ENCODE results near the gene MTERF4.

Gene MTERF4

GRCh38 chr2:241091201-241091600 lies 10.9 kb downstream of the MTERF4 start:
- no peak for DNase-seq (ENCODE audit: low read depth in 3 of 3, low spot score in 1 of 3)

- no peak for DNase-seq (ENCODE audit: low read depth in 3 of 3, low spot score in 1 of 3)
Observed at GRCh38 chr2:241088791-241089732, 13.0 kb downstream of the MTERF4 start.

- DNase-seq (ENCODE audit: low read depth in 3 of 3, low spot score in 1 of 3), result no peak
Observed at GRCh38 chr2:241088376-241088775, 13.7 kb downstream of the MTERF4 start.

GRCh38 chr2:241087420-241088268 lies 14.4 kb downstream of the MTERF4 start:
- no peak for DNase-seq (ENCODE audit: low read depth in 3 of 3, low spot score in 1 of 3)

GRCh38 chr2:241084856-241085444 lies 17.1 kb downstream of the MTERF4 start:
- no peak for DNase-seq (ENCODE audit: low read depth in 3 of 3, low spot score in 1 of 3)

GRCh38 chr2:241083091-241083415 lies 19.0 kb downstream of the MTERF4 start:
- no peak for DNase-seq (ENCODE audit: low read depth in 3 of 3, low spot score in 1 of 3)

GRCh38 chr2:241082341-241083090 lies 19.6 kb downstream of the MTERF4 start:
- no peak for DNase-seq (ENCODE audit: low read depth in 3 of 3, low spot score in 1 of 3)

GRCh38 chr2:241081643-241082340 lies 20.3 kb downstream of the MTERF4 start:
- DNase-seq (ENCODE audit: low read depth in 3 of 3, low spot score in 1 of 3), result no peak

GRCh38 chr2:241081190-241081642 lies 20.9 kb downstream of the MTERF4 start:
- DNase-seq (ENCODE audit: low read depth in 3 of 3, low spot score in 1 of 3), result no peak

GRCh38 chr2:241080405-241081189 lies 21.5 kb downstream of the MTERF4 start:
- DNase-seq (ENCODE audit: low read depth in 3 of 3, low spot score in 1 of 3), result no peak

GRCh38 chr2:241074901-241075540 lies 27.1 kb downstream of the MTERF4 start:
- DNase-seq (ENCODE audit: low read depth in 3 of 3, low spot score in 1 of 3), result no peak

GRCh38 chr2:241074065-241074818 lies 27.8 kb downstream of the MTERF4 start:
- no peak for DNase-seq (ENCODE audit: low read depth in 3 of 3, low spot score in 1 of 3)

- no peak for DNase-seq (ENCODE audit: low read depth in 3 of 3, low spot score in 1 of 3)
Observed at GRCh38 chr2:241073166-241074064, 28.7 kb downstream of the MTERF4 start.

- no peak for DNase-seq (ENCODE audit: low read depth in 3 of 3, low spot score in 1 of 3)
Observed at GRCh38 chr2:241072553-241073165, 29.4 kb downstream of the MTERF4 start.

GRCh38 chr2:241072151-241072550 lies 29.9 kb downstream of the MTERF4 start:
- no peak for DNase-seq (ENCODE audit: low read depth in 3 of 3, low spot score in 1 of 3)

- DNase-seq (ENCODE audit: low read depth in 3 of 3, low spot score in 1 of 3), result no peak
Observed at GRCh38 chr2:241071677-241072111, 30.4 kb downstream of the MTERF4 start.

Data from stimulated activated CD4-positive, alpha-beta T cell treated with anti-CD3 and anti-CD28 coated beads, TNF-alpha, amount 100 ng/mL, for 1 hour (primary cell).